ENCODE results near the gene PTPRM. TPM values are rescaled to one million over a fixed set of nuclear protein-coding genes. Genes with fewer than 3 reads are reported as not detected.

The PTPRM gene
- total and polyA plus RNA-seq, 4 donors: 61.1 to 146 (median 87.5) TPM

GRCh38 chr18:8381821-8382459 lies 814.8 kb downstream of the PTPRM start:
- WGBS, 2 donors: 63 to 81% methylated on average over 9 of the region's 9 CpGs
- H3K36me3 ChIP-seq (ENCODE audit: control insufficient read depth in 4 of 4, insufficient read depth in 4 of 4, low read length in 4 of 4): peaks cover 8 to 21% (median 18%) of the 10 kb centered on the region in 4 donors
- no peaks in the 10 kb centered on the region for H3K27me3 ChIP-seq (ENCODE audit: control insufficient read depth in 3 of 3, insufficient read depth in 3 of 3, low read length in 2 of 3)
- DNase-seq (no peak), ATAC-seq (ENCODE audit: insufficient read depth, low FRiP score) (no peak)
- peaks cover 0 to 4% (median 0%) of the 10 kb centered on the region in 5 donors for H3K4me1 ChIP-seq (ENCODE audit: control insufficient read depth in 5 of 5, insufficient read depth in 5 of 5, low read length in 5 of 5)
- H3K9me3 ChIP-seq (ENCODE audit: control insufficient read depth in 4 of 4, insufficient read depth in 3 of 4, low read length in 3 of 4): peaks cover 0 to 2% (median 0%) of the 10 kb centered on the region in 4 donors
- H3K27ac ChIP-seq (ENCODE audit: low read depth in 1 of 2, low read length in 1 of 2): no peak overlapping the region
- no peak for TF ChIP-seq CTCF (IDR thresholded peaks at IDR 0.05; ENCODE audit: control extremely low read depth, extremely low read depth)
- H3K4me3 ChIP-seq: no peak overlapping the region
- H3K9ac ChIP-seq (ENCODE audit: insufficient read depth in 1 of 2, low read length in 2 of 2): no peak overlapping the region

- no peak for TF ChIP-seq CTCF (IDR thresholded peaks at IDR 0.05; ENCODE audit: control extremely low read depth, extremely low read depth)
- no peak for DNase-seq
- H3K36me3 ChIP-seq (ENCODE audit: control insufficient read depth in 4 of 4, insufficient read depth in 4 of 4, low read length in 4 of 4): peaks cover 15 to 31% (median 22%) of the 10 kb centered on the region in 4 donors
- no peak overlapping the region for H3K9ac ChIP-seq (ENCODE audit: insufficient read depth in 1 of 2, low read length in 2 of 2)
- no peaks in the 10 kb centered on the region for H3K4me1 ChIP-seq (ENCODE audit: control insufficient read depth in 5 of 5, insufficient read depth in 5 of 5, low read length in 5 of 5)
- WGBS, 2 donors: 91 to 95% methylated on average over 4 of the region's 4 CpGs
- peaks cover 0 to 2% (median 0%) of the 10 kb centered on the region in 4 donors for H3K9me3 ChIP-seq (ENCODE audit: control insufficient read depth in 4 of 4, insufficient read depth in 3 of 4, low read length in 3 of 4)
- H3K27ac ChIP-seq (ENCODE audit: low read depth in 1 of 2, low read length in 1 of 2): no peak overlapping the region
- H3K27me3 ChIP-seq (ENCODE audit: control insufficient read depth in 3 of 3, insufficient read depth in 3 of 3, low read length in 2 of 3): no peaks in the 10 kb centered on the region
- no peak for ATAC-seq (ENCODE audit: insufficient read depth, low FRiP score)
- H3K4me3 ChIP-seq: no peak overlapping the region
These were observed 818.3 kb downstream of the PTPRM start for GRCh38 chr18:8385400-8385799.

- Histone ChIP-seq H3K9ac (ENCODE audit: insufficient read depth in 1 of 2, low read length in 2 of 2) (no peak overlapping the region), H3K4me3 (no peak overlapping the region), H3K4me1 (ENCODE audit: control insufficient read depth in 5 of 5, insufficient read depth in 5 of 5, low read length in 5 of 5) (no peaks in the 10 kb centered on the region), H3K27ac (ENCODE audit: low read depth in 1 of 2, low read length in 1 of 2) (no peak overlapping the region), H3K36me3 (ENCODE audit: control insufficient read depth in 4 of 4, insufficient read depth in 4 of 4, low read length in 4 of 4) (peaks cover 15 to 33% (median 22%) of the 10 kb centered on the region in 4 donors), H3K9me3 (ENCODE audit: control insufficient read depth in 4 of 4, insufficient read depth in 3 of 4, low read length in 3 of 4) (peaks cover 0 to 2% (median 0%) of the 10 kb centered on the region in 4 donors), H3K27me3 (ENCODE audit: control insufficient read depth in 3 of 3, insufficient read depth in 3 of 3, low read length in 2 of 3) (no peaks in the 10 kb centered on the region)
- ATAC-seq (ENCODE audit: insufficient read depth, low FRiP score) (no peak), DNase-seq (no peak)
- TF ChIP-seq CTCF (IDR thresholded peaks at IDR 0.05; ENCODE audit: control extremely low read depth, extremely low read depth): no peak
- WGBS, 2 donors: 82 to 89% methylated on average over 12 to 13 of the region's 13 CpGs
These were observed 819.7 kb downstream of the PTPRM start for GRCh38 chr18:8386669-8387380.

All from lung (tissue), 12 donors.